Measurements from ENCODE around the gene LIPK.

The LIPK gene

DNA sequence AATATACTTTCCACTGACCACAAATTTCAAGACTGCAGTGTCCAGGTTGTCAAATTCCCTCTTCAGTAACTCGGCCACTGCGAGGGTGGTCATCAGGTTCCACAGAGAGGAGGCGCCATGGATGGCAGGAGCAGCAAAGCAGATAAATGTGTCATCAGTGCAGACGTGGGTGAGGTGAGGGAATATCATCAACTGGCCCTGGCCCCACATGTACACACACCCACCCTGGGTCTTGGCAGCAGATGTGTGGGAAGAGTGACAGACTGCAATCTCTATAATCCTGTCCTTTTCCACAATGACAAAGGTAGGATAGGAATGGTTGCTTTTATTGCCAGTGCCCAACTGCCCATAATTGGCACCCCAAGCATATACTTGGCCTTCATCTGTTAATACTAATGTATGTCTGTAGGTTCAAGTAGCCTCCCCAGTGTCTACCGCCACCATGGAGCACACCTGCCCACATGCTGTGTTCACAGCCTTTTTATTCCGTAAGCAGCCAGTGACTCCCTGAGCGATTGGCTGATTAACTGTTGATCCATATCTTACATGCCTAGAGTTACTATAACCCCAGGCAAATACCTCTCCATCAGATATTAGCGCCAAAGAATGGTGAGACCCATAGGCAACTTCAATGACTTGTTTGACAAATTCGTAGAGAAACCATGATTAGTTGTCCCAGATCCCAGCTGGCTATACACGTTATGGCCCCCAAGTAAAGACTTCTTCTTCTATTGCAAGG lies 80.2 kb downstream of the LIPK start:
- DNase-seq (ENCODE audit: low spot score) = no peak

DNA sequence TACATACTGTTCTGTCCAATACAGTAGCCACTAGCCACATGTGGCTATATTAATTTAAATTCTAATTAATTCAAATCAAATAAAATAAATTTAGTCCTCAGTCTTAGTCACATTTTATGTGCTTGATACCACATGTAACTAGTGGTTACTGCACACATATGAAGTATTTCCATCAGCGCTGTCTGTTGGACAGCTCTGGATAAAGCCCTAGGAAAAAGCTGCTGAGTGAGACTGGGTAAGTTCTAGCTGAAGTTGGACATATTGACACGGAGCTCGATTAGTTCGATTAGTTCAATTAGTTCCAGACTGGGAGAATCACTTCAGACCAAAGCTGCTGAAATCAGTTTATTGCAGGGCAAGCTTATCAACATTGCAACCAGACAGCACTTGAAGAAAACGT lies 81.4 kb downstream of the LIPK start:
- DNase-seq (ENCODE audit: low spot score) = no peak

DNA sequence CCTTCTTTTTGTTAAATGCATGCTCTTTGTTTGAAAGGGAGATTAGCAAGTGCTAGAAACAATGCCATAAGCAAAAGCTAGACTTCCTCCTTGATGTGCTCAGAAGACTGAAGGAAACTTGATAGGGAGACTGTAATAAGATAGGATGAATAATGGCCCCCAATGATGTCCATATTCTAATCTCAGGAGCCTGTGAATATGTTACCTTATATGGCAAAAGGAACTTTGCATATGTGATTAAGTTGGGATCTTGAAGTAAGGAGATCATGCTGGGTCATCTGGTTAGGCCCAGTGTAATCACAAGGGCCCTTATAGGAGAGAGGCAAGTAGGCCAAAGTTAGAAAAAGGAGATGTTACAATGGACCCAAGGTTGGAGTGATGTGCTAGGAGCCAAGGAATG lies 82.9 kb downstream of the LIPK start:
- DNase-seq (ENCODE audit: low spot score) = no peak

DNA sequence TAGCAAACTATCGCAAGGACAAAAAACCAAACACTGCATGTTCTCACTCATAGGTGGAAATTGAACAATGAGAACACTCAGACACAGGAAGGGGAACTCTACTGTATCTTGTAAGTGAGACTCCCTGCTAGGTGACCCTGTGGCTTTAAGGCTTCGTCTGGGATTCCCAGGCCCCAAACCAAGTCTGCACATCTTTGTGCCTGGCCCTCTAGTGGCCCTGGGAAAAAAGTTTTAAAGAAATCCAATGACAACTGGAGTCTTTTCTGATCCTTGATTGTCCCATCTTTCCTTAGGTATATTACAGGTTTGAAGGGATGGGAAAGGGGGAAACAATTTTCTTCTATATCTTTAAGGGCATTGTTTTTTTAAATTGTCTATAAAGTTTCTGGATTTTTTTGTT lies 85.9 kb downstream of the LIPK start:
- peak; percentile 54 for DNase-seq (ENCODE audit: low spot score)

DNA sequence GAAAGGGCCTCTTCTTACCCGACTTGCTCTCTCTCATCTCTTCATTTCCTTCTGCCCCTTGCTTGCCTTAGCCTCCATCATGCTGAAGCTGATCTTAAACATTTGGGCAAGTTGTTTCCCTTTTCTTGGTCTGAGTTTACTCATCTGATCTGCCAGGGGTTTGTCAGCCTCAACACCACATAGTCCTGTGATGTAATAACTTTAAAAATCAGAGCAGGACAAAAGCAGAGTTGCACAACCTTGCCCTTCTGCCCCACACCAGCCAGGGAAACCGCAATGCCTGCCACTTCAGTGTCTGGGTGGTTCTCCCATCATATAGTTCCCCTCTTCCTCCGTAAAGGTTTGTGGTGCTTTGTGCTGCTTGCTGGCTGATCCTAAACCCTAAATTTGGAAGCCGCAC lies 86.6 kb downstream of the LIPK start:
- no peak for DNase-seq (ENCODE audit: low spot score)

DNA sequence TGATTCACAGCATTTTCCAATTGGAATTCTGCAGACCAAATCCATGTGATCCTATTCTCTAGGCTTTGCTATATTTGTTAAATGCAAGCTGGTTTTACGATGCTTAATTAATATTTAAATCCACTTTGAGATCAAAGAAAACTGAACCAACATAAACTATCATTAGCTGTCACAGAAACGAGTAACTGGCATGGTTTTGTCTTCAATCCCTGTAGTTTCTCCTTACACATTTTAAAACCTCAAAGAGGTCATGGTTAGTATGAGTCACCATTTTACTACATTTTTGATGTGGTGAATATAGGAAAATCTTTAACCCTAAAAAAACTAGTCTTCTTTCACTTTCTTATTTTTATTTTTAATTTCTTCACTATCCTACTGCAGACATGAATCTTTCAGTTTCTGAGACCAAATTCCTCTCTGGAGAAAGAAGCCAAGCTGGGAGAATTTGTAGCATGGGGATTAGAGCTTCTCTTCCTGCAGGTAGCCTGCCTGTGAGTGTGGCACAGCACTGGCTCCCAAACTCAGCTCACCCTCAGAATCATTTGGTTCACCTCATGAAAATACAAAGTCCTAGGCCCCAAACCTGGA lies 87.8 kb downstream of the LIPK start:
- no peak for DNase-seq (ENCODE audit: low spot score)

DNA sequence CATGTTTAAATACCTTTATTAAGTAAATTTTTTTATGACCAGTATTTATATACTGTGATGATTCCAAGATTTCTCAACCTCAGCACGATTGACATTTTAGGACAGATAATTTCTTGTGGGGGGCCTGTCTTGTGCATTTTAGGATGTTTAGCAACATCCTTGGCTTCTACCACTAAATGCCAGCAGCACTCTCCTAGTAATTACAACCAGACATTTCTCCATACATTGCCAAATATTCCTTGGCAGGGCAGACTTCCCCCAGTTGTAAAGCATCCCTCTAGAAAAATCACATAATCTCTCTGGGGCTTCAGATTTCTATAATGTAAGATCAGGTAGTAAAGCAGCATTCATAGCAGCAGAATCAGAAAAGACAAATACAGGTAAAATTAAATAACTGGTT lies 88.7 kb downstream of the LIPK start:
- DNase-seq (ENCODE audit: low spot score) = no peak

DNA sequence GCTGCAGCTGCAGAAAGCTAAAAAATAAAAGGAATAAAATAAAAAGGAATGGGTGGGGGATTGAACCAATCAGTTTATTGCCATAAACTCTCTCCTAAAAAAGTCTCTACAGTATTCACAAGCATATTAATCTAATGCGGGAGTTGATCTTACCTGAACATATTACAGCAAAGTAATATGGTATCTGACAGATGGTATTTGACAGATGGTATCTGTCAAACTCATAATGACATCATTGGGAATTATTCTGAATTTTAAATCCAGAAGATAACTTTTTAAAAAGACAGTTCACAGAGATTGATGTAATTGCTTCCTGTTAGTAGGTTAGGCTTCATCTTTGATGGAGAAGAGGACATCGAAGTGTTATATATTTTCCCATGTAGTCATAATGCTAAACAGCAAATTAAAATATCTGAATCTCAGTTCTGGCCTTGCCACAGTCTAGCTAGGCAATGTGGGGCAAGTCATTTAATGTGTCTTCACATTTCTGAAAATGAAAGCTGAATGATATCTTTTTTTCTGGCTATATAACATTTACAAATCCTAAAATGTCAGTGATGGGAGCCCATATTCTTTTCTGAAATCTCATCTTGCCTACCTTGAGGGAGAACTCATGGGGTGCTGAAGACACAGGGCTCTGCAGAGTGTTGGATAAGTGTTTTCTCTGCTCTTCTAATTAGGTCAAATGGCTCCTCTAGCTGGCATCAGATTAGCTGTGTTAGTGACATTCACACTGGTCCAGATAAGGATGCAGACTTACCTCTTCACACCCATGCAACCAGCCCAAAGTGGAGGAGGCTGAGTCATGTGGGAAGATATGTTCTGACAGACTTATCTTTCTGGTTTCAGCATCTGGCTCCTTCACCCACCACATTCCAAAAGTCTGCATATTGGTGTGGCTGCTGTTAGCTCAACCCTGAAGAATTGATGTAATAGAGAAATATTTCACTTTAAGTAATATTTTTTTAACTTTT lies 94.4 kb downstream of the LIPK start:
- DNase-seq (ENCODE audit: low spot score) = no peak
